H7 (cell line): Measurements from ENCODE around the gene MESD. TPM values are rescaled to one million over a fixed set of nuclear protein-coding genes. Genes with fewer than 3 reads are reported as not detected.

Source experiments
- DNase-seq: peaks from one replicate; pipeline ENCODE4 v3.0.0; 2012
- H3K27me3 ChIP-seq: 2 replicates; pipeline ENCODE4 v1.6.0; 2011; ENCODE audit warnings: mild to moderate bottlenecking, low read length; ENCODE audit not compliant: control insufficient read depth, insufficient read depth
- H3K36me3 ChIP-seq: replicated peaks from 2 replicates; pipeline ENCODE4 v1.5.1; 2011; ENCODE audit warnings: low read length; ENCODE audit not compliant: control insufficient read depth, insufficient read depth
- H3K4me3 ChIP-seq: 2 replicates; pipeline ENCODE4 v1.5.1; 2011; ENCODE audit warnings: low read depth, mild to moderate bottlenecking, control low read depth, low read length, moderate library complexity; ENCODE audit not compliant: insufficient read depth
- total RNA-seq: library from RNA; depleted of rRNA; stranded (reverse); fragments of >200 nt; shearing (Covaris generic); gene quantifications from 2 replicates; pipeline ENCODE4 v1.2.3, GENCODE V29; 2014

The MESD gene
- total RNA-seq, 1 experiment from 2014 or later: 24.0 TPM

DNA sequence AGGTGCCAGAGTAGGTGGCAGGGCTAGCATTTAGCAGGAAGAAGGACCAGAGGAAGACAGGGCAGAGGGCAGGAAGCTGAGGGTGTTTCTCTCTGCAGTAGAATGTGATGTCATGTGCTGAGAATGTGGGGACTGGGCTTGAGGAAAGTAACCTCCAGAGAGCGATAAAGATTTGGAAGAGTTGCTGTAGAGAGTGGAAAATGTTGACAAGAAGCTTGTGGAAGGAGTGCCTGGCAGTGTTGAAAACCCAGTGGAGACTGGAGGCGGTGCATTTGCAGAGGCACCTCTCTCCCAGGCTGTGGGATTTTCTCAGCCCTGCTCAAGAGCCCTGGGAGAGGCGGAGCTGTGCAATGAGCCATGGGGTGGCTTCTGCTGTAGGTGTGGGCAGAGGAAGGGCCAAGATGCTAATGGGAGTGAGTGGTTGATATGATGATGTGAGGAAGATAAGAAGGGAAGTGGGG is 54.8 kb downstream of the MESD start:
- DNase-seq: peak; percentile 47
- H3K27me3 ChIP-seq: no peaks in the 10 kb centered on the region
- no peaks in the 10 kb centered on the region for H3K36me3 ChIP-seq
- H3K4me3 ChIP-seq: no peak overlapping the region

DNA sequence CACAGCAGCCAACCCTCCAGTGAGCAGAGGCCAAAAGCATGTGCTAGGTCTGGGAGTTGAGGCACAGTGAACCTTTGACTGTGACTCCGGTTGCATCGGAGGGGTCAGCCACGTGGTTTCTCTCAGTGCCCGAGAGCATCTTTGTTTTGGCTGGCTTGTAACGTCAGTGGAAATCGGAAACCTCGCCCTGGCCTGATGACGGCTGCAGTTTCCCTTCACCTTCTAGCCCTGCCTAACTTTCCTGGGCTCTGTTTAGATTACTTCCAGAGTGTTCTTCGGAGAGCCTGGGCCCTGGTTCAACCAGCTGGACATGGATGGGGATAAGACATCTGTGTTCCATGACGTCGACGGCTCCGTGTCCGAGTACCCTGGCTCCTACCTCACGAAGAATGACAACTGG is 56.6 kb downstream of the MESD start:
- Histone ChIP-seq H3K27me3 (no peaks in the 10 kb centered on the region), H3K4me3 (no peak overlapping the region), H3K36me3 (no peaks in the 10 kb centered on the region; the same call in 1 of the 2 replicates)
- DNase-seq: no peak

DNA sequence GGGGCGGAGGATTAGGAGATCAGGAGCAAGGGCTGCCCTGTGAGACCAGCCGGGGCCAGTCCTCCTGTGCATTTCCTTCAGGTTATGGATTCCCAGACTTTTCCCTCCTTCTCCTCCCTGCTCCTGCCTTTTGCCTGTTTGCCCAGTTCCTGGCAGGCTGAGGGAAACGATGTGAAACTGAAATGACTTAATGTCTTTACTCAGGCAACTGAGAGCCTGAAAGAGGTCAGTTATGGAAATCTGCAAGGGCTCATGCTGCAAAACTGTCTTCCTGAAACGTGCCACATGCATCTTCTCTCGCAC is 57.2 kb downstream of the MESD start:
- Histone ChIP-seq H3K36me3 (no peaks in the 10 kb centered on the region; the same call in 1 of the 2 replicates), H3K27me3 (no peaks in the 10 kb centered on the region), H3K4me3 (no peak overlapping the region)
- no peak for DNase-seq

DNA sequence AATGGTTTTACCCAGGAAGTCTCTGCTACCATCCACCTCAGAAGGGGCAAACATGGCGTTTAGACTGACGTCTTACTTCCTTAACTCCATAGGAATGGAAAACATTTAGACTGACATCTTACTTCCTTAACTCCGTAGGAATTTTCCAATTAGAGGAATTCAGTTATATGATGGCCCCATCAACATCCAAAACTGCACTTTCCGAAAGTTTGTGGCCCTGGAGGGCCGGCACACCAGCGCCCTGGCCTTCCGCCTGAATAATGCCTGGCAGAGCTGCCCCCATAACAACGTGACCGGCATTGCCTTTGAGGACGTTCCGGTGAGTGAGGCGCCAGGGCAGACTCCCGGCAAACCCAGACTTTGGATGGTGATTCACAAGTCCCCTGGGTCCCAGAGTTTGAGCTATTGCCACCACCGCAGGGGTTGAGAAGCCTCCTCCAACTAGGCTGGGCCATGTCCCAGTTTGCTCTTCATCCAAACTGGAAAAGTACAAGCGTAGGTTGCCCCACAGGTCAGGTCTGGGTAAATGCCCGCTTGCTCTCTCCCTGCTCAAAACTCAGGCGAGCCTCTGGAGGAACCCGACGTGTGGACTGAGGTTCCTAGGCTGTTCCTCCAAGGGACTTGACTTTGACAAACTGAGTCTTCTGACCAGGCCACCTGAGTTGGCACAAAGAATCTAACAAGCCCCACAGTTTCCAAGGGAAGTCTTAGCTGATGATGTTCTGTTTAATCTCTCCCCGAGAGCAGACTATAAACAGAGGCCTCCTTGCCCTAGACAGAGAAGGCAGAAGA is 57.7 kb downstream of the MESD start:
- DNase-seq: no peak
- Histone ChIP-seq H3K36me3 (no peaks in the 10 kb centered on the region; the same call in 1 of the 2 replicates), H3K27me3 (no peaks in the 10 kb centered on the region), H3K4me3 (no peak overlapping the region)

DNA sequence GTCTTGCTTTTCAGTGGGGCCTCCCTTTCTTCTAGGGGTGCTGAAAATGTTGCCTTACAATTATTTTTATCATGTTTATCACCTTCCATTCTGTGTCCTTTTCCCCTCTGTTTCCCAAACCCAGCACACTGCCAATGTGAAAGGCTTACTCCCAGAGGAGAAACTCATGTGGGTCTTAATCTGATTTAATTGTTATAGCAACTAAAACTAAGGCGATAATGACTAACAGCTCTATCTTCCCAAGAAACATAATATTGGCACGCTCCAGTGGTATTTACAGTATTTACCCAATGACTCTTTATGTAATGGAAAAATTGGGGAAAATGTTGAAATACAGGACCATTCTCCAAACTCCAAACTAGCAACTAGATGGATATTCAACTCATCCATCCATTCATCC is 58.4 kb downstream of the MESD start:
- Histone ChIP-seq H3K36me3 (no peaks in the 10 kb centered on the region; the same call in 1 of the 2 replicates), H3K27me3 (no peaks in the 10 kb centered on the region), H3K4me3 (no peak overlapping the region)
- no peak for DNase-seq

DNA sequence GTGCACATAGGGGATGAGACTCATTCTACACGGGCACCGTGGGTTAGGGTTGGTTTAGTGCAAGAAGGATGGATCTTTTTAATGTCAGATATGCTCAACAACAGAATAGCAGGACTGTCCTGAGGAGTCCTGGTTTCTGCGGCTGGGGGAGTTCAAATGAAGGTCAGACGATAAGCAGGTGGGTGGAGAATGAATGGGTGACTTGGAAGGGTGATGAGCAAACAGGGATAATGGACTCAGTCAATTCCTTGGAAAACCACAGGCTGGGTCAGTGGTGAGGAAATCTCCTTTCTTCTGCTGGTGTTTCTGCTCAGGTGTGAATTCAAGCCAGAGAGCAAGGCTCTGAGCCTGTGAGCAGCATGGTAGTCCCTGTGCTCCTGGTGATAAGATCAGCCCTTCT is 59.9 kb downstream of the MESD start:
- Histone ChIP-seq H3K4me3 (no peak overlapping the region), H3K36me3 (no peaks in the 10 kb centered on the region; the same call in 1 of the 2 replicates), H3K27me3 (no peaks in the 10 kb centered on the region)
- no peak for DNase-seq

DNA sequence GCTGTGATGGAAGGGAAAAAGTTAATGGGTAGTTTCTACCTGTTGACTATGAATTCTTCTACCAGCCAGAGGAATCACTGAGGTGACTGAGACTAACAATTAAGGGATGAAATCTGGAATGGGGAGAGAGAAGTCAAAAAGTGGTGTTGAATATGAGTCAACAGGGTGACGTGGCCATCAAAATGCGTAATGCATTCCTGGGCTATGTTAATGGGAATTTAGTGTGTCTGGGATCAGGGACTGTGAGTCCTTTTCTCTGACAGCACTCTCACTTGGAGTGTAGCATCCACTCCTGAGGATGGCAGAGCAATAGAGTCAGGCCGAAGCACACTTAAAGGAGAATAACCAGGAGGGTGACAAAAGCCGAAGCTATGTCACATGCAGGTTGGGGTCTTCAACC is 60.4 kb downstream of the MESD start:
- Histone ChIP-seq H3K36me3 (no peaks in the 10 kb centered on the region; the same call in 1 of the 2 replicates), H3K27me3 (no peaks in the 10 kb centered on the region), H3K4me3 (no peak overlapping the region)
- DNase-seq: no peak

DNA sequence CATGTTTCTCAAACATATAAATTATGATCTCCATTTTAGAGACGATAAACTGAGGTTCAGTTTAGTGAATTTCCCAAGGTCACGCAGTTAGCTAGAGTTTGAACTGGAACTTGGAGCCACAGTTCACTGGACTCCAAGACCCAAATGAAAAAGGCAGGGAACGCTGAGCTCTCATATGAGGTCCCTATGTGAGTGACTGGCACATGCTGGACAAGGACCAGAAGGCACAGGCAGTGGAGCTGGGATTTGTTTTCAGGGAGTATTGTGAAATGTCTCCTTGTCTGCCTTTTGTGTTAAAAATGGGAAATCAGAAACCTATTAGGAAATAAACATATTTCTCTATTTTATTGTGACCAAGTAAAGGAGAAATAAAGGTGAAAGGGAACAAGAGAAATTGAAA is 63.5 kb downstream of the MESD start:
- H3K4me3 ChIP-seq: no peak overlapping the region
- no peaks in the 10 kb centered on the region; the same call in 1 of the 2 replicates for H3K36me3 ChIP-seq
- no peaks in the 10 kb centered on the region for H3K27me3 ChIP-seq
- no peak for DNase-seq

DNA sequence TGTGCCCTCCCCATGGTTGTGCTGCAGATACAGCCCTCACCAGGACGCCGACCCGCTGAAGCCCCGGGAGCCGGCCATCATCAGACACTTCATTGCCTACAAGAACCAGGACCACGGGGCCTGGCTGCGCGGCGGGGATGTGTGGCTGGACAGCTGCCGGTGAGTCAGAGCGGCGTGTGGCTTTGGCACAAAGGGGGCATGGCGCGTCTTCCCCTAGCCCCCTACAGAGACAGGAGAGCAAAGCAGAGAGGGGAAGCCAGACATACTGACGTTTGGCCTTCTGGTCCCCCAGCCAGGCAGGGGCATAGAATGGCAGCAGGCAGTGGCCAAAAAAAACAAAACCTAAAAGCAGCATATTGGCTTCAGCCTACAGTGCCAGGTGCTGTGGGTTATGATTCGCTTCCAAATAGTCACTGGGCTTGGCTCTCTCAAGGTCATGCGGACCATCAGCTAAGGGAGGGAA is 64.0 kb downstream of the MESD start:
- Histone ChIP-seq H3K4me3 (no peak overlapping the region), H3K27me3 (no peaks in the 10 kb centered on the region), H3K36me3 (no peaks in the 10 kb centered on the region; the same call in 1 of the 2 replicates)
- DNase-seq: peak; percentile 33

DNA sequence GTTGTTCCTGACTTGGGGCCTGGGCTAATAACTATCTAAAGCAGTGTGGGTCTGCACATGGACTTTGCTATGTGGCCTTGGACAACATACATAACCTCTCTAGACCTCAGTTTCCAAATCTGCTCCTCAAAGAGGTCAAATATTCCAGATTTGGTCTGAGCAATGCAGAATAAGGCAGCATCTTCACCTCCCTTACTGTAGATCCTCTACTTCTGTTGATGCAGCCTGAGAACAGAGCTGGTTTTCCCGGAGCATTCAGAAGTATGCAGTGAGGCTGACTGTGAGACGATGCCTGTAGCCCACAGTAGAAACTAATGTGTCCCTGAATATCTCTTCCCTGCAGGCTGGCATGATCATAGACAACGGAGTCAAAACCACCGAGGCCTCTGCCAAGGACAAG is 65.3 kb downstream of the MESD start:
- no peak overlapping the region for H3K4me3 ChIP-seq
- H3K27me3 ChIP-seq: no peaks in the 10 kb centered on the region
- H3K36me3 ChIP-seq: no peaks in the 10 kb centered on the region; the same call in 1 of the 2 replicates
- DNase-seq: no peak

DNA sequence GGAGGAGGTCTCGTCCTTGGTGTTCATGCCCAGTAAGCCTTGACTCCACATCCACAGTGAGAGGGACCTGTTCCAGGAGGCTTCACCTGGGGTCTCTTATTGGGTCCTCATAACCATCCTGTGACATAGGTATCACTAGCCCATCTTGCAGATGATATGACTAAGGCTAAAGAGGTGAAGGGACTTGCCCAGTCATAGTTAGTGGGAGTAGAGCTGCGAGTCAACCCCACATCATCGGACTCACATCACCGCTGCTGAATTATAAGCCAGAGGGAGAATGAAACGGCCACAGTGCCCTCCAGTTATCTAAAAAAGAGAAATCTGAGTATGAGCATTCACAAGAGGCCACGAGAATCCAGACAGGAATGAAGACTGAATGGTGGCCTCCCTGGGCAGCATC is 66.0 kb downstream of the MESD start:
- DNase-seq: no peak
- H3K36me3 ChIP-seq: no peaks in the 10 kb centered on the region; the same call in 1 of the 2 replicates
- H3K27me3 ChIP-seq: no peaks in the 10 kb centered on the region
- H3K4me3 ChIP-seq: no peak overlapping the region

DNA sequence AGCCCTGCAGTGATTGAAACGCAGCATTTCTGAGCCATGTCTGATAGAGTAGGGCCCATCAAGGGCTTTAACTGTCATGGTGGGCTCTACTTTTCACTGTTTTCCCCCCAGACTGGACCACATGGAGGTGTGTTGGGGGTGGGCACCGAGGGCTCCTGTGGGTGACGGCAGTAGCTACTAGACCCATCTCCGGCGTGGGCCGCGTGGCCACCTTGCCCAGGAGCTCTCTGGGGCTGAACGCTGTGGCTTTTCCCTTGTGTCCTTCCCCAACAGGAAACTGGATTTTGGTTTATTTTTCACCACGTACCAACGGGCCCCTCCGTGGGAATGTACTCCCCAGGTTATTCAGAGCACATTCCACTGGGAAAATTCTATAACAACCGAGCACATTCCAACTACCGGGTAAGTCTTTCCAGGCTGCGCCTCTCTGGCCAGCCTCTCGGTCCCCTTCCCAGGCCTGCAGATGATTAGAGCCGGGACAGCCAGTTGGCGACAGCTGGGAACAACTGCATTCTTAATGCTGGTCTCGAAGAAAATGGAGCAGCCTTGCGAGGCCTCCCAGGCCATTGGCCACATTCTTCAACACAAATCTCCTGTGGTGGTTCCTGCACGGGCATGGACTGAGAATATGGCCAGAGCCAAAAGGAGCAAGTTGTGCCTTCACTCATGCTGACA is 67.7 kb downstream of the MESD start:
- no peak for DNase-seq
- Histone ChIP-seq H3K27me3 (no peaks in the 10 kb centered on the region), H3K36me3 (no peaks in the 10 kb centered on the region; the same call in 1 of the 2 replicates), H3K4me3 (no peak overlapping the region)

DNA sequence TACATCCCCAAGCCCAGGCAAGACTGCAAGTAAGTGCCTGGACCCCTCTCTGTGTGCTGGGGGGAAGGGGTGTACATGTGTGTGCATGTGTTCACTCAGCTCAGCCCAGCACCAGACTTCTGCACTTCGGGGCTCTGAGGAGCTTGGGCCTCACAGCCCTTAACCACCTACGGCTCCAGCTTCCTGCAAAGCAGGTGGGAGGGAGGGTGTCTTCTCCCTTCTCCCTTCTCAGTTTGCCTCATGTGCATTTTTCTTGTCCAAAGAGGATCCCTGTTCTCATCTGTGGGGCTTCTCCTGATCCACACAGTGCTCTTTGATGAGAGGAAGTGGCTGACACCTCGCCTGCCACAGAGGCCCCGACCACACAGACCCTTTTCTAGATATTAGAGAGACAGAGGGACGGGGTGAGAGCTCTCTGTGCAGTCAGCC is 69.3 kb downstream of the MESD start:
- no peaks in the 10 kb centered on the region; the same call in 1 of the 2 replicates for H3K36me3 ChIP-seq
- H3K27me3 ChIP-seq: no peaks in the 10 kb centered on the region
- no peak overlapping the region for H3K4me3 ChIP-seq
- DNase-seq: no peak

DNA sequence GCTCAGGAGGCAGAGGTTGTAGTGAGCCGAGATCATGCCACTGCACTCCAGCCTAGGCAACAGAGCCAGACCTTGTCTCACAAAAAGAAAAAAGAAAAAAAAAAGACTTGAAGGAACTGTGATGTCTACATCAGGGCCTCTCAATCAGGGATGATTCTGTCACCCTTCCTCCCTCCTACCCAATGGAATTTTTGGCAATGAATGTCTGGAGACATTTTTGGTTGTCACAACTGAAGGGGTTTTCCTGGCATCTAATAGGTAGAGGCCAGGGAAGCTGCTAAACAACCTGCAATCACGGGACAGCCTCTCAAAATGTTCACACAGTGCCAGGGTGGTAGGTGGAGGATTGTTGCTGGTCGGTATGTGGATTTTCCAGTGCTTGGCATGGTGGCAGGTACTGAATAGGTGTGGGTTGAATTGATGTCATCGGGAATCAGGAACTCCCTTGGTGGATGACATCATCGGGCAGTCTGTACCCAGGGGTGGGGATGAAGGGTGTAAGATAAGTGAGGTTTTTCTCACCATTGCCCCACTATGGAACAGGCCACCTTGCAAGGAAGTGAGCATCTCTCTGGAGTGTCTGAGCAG is 71.3 kb downstream of the MESD start:
- H3K36me3 ChIP-seq: no peaks in the 10 kb centered on the region
- no peaks in the 10 kb centered on the region for H3K27me3 ChIP-seq
- DNase-seq: no peak
- H3K4me3 ChIP-seq: no peak overlapping the region

DNA sequence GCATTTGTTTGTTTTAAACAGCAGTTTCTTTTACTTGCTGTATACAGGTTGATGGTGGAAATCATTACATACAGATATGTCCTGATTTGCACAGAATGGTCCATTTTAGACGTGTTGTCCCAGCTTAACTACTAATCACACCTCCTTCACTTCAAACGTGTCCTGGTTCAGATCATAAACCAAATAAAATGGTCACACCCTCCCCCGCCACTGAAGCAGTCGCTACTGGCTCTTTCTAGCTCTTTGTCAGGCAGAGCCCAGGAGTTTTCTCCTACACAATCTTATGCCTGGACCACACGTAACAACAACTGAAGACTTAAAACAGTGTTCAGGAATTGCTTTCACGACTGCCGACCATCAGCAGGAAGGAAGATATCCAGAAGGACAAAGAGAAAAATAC is 73.6 kb downstream of the MESD start:
- no peak for DNase-seq
- no peaks in the 10 kb centered on the region for H3K27me3 ChIP-seq
- H3K4me3 ChIP-seq: no peak overlapping the region
- H3K36me3 ChIP-seq: no peaks in the 10 kb centered on the region
